Fibroblast of peridontal ligament (primary cell): ENCODE measurements around the gene GMIP.
"Not testable (repeated sequence)": the region's sequence is repeated elsewhere in the genome, so short reads cannot be mapped to it uniquely, and the experiment has no call there.

Source experiments
- DNase-seq: peaks from one replicate; pipeline ENCODE4 v3.0.0-alpha.2; 2010; ENCODE audit errors: extremely low read depth

GMIP gene

GRCh38 chr19:19606021-19606420 lies 37.4 kb downstream of the GMIP start:
- no peak for DNase-seq

GRCh38 chr19:19602713-19603324 lies 40.6 kb downstream of the GMIP start:
- no peak for DNase-seq

- no peak for DNase-seq
Observed at GRCh38 chr19:19602136-19602712, 41.2 kb downstream of the GMIP start.

GRCh38 chr19:19600793-19601330 lies 42.6 kb downstream of the GMIP start:
- no peak for DNase-seq

- DNase-seq, result not testable (repeated sequence)
Observed at GRCh38 chr19:19598728-19599451, 44.6 kb downstream of the GMIP start.

- no peak for DNase-seq
Observed at GRCh38 chr19:19597809-19598306, 45.6 kb downstream of the GMIP start.

- peak; percentile 27 for DNase-seq
Observed at GRCh38 chr19:19595171-19595701, 48.2 kb downstream of the GMIP start.

- no peak for DNase-seq
Observed at GRCh38 chr19:19594381-19594780, 49.1 kb downstream of the GMIP start.

GRCh38 chr19:19592690-19593089 lies 50.8 kb downstream of the GMIP start:
- no peak for DNase-seq

GRCh38 chr19:19591133-19591825 lies 52.2 kb downstream of the GMIP start:
- DNase-seq, result peak; percentile 97

- DNase-seq, result peak; percentile 14
Observed at GRCh38 chr19:19588546-19588945, 54.9 kb downstream of the GMIP start.

GRCh38 chr19:19587771-19588170 lies 55.7 kb downstream of the GMIP start:
- DNase-seq, result no peak

GRCh38 chr19:19584356-19584755 lies 59.1 kb downstream of the GMIP start:
- no peak for DNase-seq

GRCh38 chr19:19582471-19582870 lies 61.0 kb downstream of the GMIP start:
- DNase-seq, result no peak

GRCh38 chr19:19581391-19581790 lies 62.1 kb downstream of the GMIP start:
- no peak for DNase-seq

- no peak for DNase-seq
Observed at GRCh38 chr19:19580418-19580817, 63.0 kb downstream of the GMIP start.

- DNase-seq, result no peak
Observed at GRCh38 chr19:19579533-19580361, 63.7 kb downstream of the GMIP start.
